ENCODE results near the gene CEND1. TPM values are rescaled to one million over a fixed set of nuclear protein-coding genes. Genes with fewer than 3 reads are reported as not detected.
A peak's percentile ranks its signal among the peaks of the same experiment; 100 is the strongest.

The CEND1 gene
- polyA plus RNA-seq, 3 donors = 0.04 to 0.09 TPM; not detected in 1

GRCh38 chr11:818396-819128 is 28.7 kb upstream of the CEND1 start, which contains the start of gene PNPLA2:
PNPLA2 (plus strand) TSS chr11:818914; CDS start chr11:819719, 805 bp downstream.
- 11 to 20% (median 18%) methylated on average over 20 of the region's 20 CpGs for WGBS, 3 donors
- peak within 1 kb of the TSS; percentile 4 for H3K27ac ChIP-seq (ENCODE audit: low read depth, low read length)

GRCh38 chr11:816433-816779 is 26.5 kb upstream of the CEND1 start:
- H3K27ac ChIP-seq (ENCODE audit: low read depth, low read length) = no peak overlapping the region
- 76 to 86% (median 81%) methylated on average over 11 of the region's 11 CpGs for WGBS, 3 donors

DNA sequence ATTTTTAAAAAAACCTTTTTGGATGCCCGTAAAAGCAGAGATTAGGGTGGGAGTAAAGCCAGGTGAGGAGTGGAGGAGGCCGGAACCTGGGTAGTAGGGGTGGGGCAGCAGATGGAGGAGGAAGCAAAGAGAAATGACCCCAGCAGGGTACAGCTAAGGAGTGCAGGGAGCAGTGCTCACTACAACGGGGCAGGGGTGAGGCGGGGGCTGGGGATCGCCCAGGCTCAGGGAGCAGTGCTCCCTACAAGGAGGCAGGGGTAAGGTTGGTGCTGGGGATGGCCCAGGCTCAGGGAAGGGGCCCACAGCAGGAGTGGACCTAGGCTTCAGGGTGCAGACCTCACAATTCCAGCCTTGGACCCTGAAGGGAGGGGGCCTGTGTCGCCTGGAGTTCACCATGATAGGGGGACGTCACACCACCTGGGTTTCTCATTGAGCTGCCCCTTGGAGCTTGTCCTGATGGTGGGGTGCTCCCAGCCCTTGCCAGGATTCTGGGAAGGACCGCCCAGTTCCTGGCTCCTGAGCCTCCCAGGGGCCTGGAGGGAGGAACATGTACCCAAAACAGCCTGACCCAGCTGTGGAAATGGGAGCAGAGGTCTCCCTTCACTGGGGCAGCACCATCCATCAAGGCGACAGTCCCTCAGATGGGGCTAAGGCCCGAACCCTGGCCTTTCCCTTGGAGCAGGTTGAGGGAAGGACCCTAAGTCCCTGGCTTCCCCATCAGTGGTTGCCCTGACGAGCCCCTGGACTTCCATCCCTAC is 26.0 kb upstream of the CEND1 start:
- no peak overlapping the region for H3K27ac ChIP-seq (ENCODE audit: low read depth, low read length)
- WGBS, 3 donors = 78 to 81% (median 81%) methylated on average over 11 of the region's 11 CpGs

DNA sequence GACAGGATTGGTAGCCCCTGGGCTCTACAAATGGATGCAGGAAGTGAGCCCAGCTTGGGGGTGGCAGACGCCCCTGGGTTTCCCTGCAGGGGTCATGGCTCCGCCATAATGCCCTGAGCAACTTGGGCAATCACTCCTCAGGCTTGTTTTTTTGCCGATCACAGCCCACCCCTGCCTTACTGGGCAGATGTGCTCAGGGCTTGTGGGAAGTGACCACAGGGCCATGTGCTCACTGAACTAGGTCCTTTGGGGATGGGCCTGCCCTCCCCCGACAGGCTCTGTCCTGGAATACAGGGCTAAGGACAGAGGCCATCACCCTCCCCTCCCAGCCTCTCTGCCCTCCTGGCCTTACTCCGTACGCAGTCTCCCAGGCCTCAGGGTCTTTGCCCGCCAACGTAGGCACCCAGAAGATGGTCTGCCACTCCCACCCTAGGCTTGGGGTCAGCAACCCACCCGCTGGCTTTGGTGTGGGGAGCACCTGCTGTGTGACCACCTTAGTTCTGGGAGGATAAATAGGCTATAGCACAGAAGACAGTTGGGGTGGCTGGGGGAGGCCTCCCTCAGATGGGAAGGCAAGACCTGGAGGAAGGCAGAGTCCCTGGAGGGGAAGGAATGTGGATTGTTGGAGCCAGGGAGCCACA is 23.7 kb upstream of the CEND1 start:
- H3K27ac ChIP-seq (ENCODE audit: low read depth, low read length) = no peak overlapping the region

GRCh38 chr11:813072-813455 is 23.2 kb upstream of the CEND1 start:
- no peak overlapping the region for H3K27ac ChIP-seq (ENCODE audit: low read depth, low read length)
- WGBS, 3 donors = 88 to 96% (median 90%) methylated on average over 6 of the region's 6 CpGs

More for the DNA sequence above, 23.7 kb upstream of the CEND1 start:
- 66 to 85% (median 79%) methylated on average over 9 of the region's 9 CpGs for WGBS, 3 donors

DNA sequence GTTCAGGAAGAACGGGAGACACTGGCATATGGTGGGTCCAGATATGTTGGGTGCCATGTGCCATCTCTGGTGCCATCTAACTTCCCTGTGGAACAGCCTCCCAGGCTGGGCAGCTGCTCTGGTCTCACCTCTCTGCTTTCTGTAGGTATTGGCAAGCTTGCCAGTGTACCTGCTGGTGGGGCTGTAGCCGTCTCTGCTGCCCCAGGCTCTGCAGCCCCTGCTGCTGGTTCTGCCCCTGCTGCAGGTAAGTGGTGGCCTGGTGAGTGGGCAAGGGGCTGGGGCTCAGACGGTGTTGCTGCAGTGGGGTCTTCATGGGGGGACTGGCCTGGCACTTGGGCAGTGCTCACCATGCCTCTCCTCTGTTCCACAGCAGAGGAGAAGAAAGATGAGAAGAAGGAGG is 22.5 kb upstream of the CEND1 start:
- WGBS, 3 donors = 77 to 90% (median 84%) methylated on average over 3 of the region's 3 CpGs
- H3K27ac ChIP-seq (ENCODE audit: low read depth, low read length) = no peak overlapping the region

- H3K27ac ChIP-seq (ENCODE audit: low read depth, low read length) = no peak overlapping the region
- 57 to 67% (median 61%) methylated on average over 14 of the region's 14 CpGs for WGBS, 3 donors
Measured at GRCh38 chr11:811446-812245, 21.8 kb upstream of the CEND1 start.

DNA sequence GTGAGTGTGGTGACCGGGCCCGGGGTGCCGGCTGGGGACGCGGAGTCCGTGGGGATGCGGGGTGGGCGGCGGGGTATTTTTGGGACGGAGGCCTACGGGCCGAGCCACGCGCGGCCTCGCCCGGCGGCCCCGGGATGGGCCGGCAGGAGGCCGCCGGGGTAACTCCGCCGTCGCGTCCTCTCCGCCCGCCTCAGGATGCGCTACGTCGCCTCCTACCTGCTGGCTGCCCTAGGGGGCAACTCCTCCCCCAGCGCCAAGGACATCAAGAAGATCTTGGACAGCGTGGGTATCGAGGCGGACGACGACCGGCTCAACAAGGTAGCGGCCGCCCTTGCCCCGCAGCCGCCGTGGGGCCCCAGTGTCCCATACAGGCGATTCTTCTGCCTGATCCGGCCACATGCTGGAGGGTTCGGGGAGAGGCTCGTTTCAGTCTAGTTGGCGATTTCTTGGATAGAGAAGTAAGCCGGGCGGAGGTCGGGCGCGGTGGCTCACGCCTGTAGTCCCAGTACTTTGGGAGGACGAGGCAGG is 20.2 kb upstream of the CEND1 start:
- WGBS, 3 donors = 0 to 1% (median 1%) methylated on average over 53 to 55 of the region's 55 CpGs

DNA sequence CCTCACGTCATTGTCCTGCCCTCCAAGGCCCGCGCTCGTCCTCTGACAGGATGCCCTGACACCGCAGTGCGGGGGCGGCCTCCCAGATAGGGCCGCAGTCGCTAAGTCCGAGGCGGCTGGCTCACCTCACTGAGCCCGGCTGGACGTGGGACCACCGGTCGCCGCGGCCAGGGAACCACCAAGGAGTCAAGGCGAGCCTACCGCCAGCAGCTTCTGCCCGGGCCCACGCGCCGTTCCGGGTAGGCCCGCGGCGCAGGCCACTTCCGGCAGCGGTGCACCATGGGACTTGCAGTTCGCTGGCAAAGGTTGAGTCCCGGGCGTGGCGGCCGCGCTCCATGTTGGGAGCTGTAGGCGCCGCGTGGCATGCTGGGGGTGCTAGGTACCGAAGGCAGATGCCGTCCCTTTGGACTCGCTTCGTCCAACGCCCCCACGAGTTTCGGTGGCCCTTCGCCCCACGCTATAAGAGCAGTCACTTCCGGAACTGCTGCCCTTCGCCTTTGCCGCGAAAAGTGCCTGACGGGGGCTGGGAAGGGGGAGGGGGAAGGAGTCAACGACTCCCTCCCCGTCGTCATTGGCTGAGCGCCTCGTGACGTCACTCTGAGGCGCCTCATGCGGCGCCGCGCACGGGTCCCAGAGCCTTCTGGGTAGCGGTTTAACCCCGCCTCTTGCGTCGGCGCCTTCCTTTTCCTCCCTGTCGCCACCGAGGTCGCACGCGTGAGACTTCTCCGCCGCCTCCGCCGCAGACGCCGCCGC is 19.6 kb upstream of the CEND1 start, which contains the start of gene RPLP2:
Gene RPLP2 (plus strand): TSS at position 681 of the 753 bp plus-strand sequence. CDS start 268 bp downstream, outside the sequence.
- WGBS, 3 donors = 0% methylated on average over 67 to 81 of the region's 81 CpGs
- peak within 1 kb of the TSS; percentile 97 for H3K27ac ChIP-seq (ENCODE audit: low read depth, low read length)

More for the DNA sequence above, 20.2 kb upstream of the CEND1 start:
- peak overlapping the region; percentile 38 for H3K27ac ChIP-seq (ENCODE audit: low read depth, low read length)

DNA sequence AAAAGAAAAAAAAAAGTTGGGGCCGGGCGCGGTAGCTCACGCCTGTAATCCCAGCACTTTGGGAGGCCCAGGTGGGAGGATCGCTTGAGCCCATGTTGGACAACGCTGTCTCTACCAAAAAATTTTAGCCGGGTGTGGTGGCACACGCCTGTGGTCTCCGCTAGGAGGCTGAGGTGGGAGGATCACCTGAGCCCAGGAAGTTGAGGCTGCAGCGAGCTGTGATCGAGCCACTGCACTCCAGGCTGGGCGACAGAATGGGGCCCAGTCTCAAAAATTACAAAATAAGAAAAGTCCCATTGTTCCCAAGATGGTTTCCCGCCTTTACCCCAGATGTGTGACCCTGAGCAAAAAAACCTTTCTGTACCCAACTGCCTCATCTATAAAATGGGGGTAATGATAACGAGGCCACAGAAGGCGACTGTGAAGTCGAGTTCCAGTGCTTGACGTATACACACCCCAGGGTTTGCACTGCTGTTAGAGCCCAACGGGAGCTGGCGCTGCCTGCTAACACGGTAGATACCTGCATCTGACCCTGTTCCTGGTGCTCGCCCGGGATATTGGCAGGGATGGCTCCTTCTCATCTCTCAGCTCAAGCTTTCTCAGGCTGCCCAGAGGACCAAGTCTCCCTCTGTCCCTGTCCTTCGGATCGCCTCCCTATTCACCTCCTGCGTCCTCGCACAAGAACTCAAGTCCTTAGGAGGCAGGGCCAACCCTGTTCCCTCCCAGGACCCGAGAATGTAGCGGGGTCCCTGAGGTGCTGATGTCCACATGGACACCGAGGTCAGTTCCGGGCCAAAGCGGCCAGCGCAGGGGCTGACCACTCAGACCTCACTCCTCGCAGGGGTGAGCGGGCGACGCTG is 18.8 kb upstream of the CEND1 start:
- WGBS, 3 donors = 30 to 32% (median 31%) methylated on average over 36 of the region's 36 CpGs
- H3K27ac ChIP-seq (ENCODE audit: low read depth, low read length) = peak overlapping the region; percentile 97

GRCh38 chr11:804599-804964 is 14.7 kb upstream of the CEND1 start:
- 5 to 6% (median 6%) methylated on average over 18 of the region's 18 CpGs for WGBS, 3 donors
- H3K27ac ChIP-seq (ENCODE audit: low read depth, low read length) = no peak overlapping the region

- H3K27ac ChIP-seq (ENCODE audit: low read depth, low read length) = no peak overlapping the region
- 55 to 59% (median 57%) methylated on average over 24 to 26 of the region's 26 CpGs for WGBS, 3 donors
Measured at GRCh38 chr11:803770-804598, 14.1 kb upstream of the CEND1 start.

- no peak overlapping the region for H3K27ac ChIP-seq (ENCODE audit: low read depth, low read length)
- 74 to 100% (median 89%) methylated on average over 4 to 8 of the region's 8 CpGs for WGBS, 3 donors
Measured at GRCh38 chr11:803467-803742, 13.5 kb upstream of the CEND1 start.

DNA sequence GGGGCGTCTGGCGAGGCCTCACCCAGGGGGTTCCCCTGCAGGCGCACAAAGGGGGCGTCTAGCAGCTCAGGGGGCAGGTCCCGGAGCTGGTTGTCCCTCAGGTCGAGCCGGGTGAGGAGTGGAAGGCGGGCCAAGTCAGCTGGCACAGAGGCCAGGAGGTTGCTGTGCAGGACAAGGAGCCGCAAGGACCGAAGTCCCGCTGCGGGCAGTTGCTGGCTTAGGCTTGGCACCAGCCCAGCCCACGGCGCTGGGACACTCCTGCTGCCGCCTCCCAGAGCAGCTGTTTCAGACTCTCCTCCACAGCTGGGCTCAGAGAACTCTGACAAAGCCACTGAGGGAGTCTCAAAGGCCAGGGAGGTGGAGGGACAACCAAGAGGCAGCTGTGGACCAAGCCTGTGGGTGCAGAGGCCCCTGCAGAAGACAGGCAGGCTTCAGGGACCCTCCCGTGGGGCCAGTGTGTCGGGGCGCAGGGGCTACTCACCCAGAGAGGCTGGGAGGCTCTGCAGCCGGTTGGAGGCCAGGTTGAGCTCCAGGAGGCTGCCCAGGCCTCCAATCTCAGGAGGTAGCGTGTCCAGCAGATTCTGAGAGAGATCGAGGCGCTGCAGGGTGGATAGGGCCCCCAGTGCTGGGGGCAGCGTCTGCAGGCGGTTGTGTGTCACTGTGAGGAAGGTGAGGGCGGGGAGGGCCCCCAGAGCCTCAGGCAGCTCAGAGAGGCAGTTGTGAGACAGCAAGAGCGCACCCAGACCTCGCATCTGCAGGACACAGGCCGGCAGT is 13.0 kb upstream of the CEND1 start:
- WGBS, 3 donors = 91 to 94% (median 93%) methylated on average over 28 of the region's 28 CpGs

DNA sequence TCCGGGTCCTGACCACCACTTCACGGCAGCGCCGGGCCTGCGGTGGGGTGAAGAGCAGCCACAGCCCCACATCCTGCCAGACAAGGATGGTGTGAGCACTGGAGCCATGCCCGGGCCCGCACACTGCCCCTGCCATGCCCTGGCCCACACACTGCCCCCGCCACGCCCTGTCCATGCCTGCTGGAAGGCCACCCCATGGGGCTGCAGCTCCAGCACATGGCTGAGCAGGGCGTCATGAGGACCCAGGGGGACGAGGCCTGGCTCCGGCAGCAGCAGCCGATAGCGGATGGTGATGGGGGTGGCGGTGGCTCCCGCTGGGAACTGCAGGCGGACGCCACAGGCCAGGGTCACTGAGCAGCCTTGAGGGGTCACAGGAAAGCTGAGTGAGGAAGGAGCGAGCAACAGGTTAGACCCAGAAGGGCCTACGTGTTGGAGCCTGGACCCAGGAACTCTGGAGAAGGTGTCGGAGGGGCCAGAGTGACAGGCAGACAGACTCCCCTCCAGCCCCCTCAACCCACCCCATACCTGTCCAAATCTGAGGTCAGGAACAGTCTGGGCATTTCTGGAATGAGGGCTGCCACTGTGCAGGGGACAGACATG is 12.2 kb upstream of the CEND1 start:
- H3K27ac ChIP-seq (ENCODE audit: low read depth, low read length) = no peak overlapping the region
- WGBS, 3 donors = 96 to 98% (median 97%) methylated on average over 21 of the region's 21 CpGs

More for the DNA sequence above, 13.0 kb upstream of the CEND1 start:
- H3K27ac ChIP-seq (ENCODE audit: low read depth, low read length) = no peak overlapping the region
